ENCODE measurements around the gene GPNMB.

- no peak for TF ChIP-seq CTCF (conservative IDR thresholded peaks at IDR 0.05)
- TF ChIP-seq ZFX (IDR thresholded peaks at IDR 0.05), result no peak
These were observed 28.4 kb upstream of the GPNMB start for GRCh38 chr7:23218196-23218595.
